ENCODE measurements around the gene NSG2. TPM values are rescaled to one million over a fixed set of nuclear protein-coding genes. Genes with fewer than 3 reads are reported as not detected.
"Not testable (repeated sequence)": the region's sequence is repeated elsewhere in the genome, so short reads cannot be mapped to it uniquely, and the experiment has no call there.

NSG2 gene
- total RNA-seq, 1 donor from 2014 or later = 233 TPM

- no peak for TF ChIP-seq CTCF (IDR thresholded peaks at IDR 0.05; ENCODE audit: partially characterized antibody, unreplicated experiment)
- Mint-ChIP-seq H3K4me1 (ENCODE audit: low read depth, unreplicated experiment) (peaks cover 10% of the 10 kb centered on the region), H3K36me3 (ENCODE audit: unreplicated experiment) (no peaks in the 10 kb centered on the region), H3K9me3 (ENCODE audit: unreplicated experiment) (peaks cover 6% of the 10 kb centered on the region), H3K4me3 (ENCODE audit: unreplicated experiment) (no peak overlapping the region), H3K27me3 (ENCODE audit: unreplicated experiment) (no peaks in the 10 kb centered on the region), H3K27ac (ENCODE audit: unreplicated experiment) (no peak overlapping the region)
- DNase-seq = no peak
These were observed 52.1 kb downstream of the NSG2 start for GRCh38 chr5:174097486-174098185.

GRCh38 chr5:174098694-174099093, 53.2 kb downstream of the NSG2 start:
- Mint-ChIP-seq H3K27me3 (ENCODE audit: unreplicated experiment) (no peaks in the 10 kb centered on the region), H3K4me3 (ENCODE audit: unreplicated experiment) (no peak overlapping the region), H3K27ac (ENCODE audit: unreplicated experiment) (no peak overlapping the region), H3K36me3 (ENCODE audit: unreplicated experiment) (no peaks in the 10 kb centered on the region), H3K4me1 (ENCODE audit: low read depth, unreplicated experiment) (peaks cover 9% of the 10 kb centered on the region), H3K9me3 (ENCODE audit: unreplicated experiment) (peaks cover 6% of the 10 kb centered on the region)
- DNase-seq = no peak
- TF ChIP-seq CTCF (IDR thresholded peaks at IDR 0.05; ENCODE audit: partially characterized antibody, unreplicated experiment) = no peak

GRCh38 chr5:174100490-174100889, 55.0 kb downstream of the NSG2 start:
- TF ChIP-seq CTCF (IDR thresholded peaks at IDR 0.05; ENCODE audit: partially characterized antibody, unreplicated experiment) = no peak
- Mint-ChIP-seq H3K36me3 (ENCODE audit: unreplicated experiment) (no peaks in the 10 kb centered on the region), H3K9me3 (ENCODE audit: unreplicated experiment) (peaks cover 6% of the 10 kb centered on the region)

GRCh38 chr5:174101195-174101730, 55.8 kb downstream of the NSG2 start:
- Mint-ChIP-seq H3K27ac (ENCODE audit: unreplicated experiment) (no peak overlapping the region), H3K4me1 (ENCODE audit: low read depth, unreplicated experiment) (peaks cover 9% of the 10 kb centered on the region), H3K4me3 (ENCODE audit: unreplicated experiment) (no peak overlapping the region), H3K9me3 (ENCODE audit: unreplicated experiment) (peaks cover 6% of the 10 kb centered on the region), H3K36me3 (ENCODE audit: unreplicated experiment) (no peaks in the 10 kb centered on the region), H3K27me3 (ENCODE audit: unreplicated experiment) (no peaks in the 10 kb centered on the region)
- no peak for TF ChIP-seq CTCF (IDR thresholded peaks at IDR 0.05; ENCODE audit: partially characterized antibody, unreplicated experiment)
- DNase-seq = no peak

More at GRCh38 chr5:174100490-174100889, 55.0 kb downstream of the NSG2 start:
- DNase-seq = no peak
- H3K27ac Mint-ChIP-seq (ENCODE audit: unreplicated experiment) = no peak overlapping the region
- H3K27me3 Mint-ChIP-seq (ENCODE audit: unreplicated experiment) = no peaks in the 10 kb centered on the region
- no peak overlapping the region for H3K4me3 Mint-ChIP-seq (ENCODE audit: unreplicated experiment)
- H3K4me1 Mint-ChIP-seq (ENCODE audit: low read depth, unreplicated experiment) = peaks cover 9% of the 10 kb centered on the region

- H3K4me1 Mint-ChIP-seq (ENCODE audit: low read depth, unreplicated experiment); H3K9me3 Mint-ChIP-seq (ENCODE audit: unreplicated experiment); H3K36me3 Mint-ChIP-seq (ENCODE audit: unreplicated experiment); H3K27ac Mint-ChIP-seq (ENCODE audit: unreplicated experiment); H3K27me3 Mint-ChIP-seq (ENCODE audit: unreplicated experiment); DNase-seq; H3K4me3 Mint-ChIP-seq (ENCODE audit: unreplicated experiment): not testable (repeated sequence)
These were observed 57.1 kb downstream of the NSG2 start for GRCh38 chr5:174102574-174102973.
